T-helper 1 cell treated with Interleukin-12 subunit alpha and Interleukin-12 subunit beta and Interleukin-4 antibody, amounts not matched to agents 30 μg/mL and 1 μg/mL, for 36 hours (primary cell): ENCODE results near the gene DGAT2L6.
"Not testable (repeated sequence)": the region's sequence is repeated elsewhere in the genome, so short reads cannot be mapped to it uniquely, and the experiment has no call there.

Source experiments
- H3K27ac Mint-ChIP-seq: one replicate; pipeline ENCODE4 v1.8.0; 2021; ENCODE audit warnings: mild to moderate bottlenecking, mixed read lengths
- H3K27me3 Mint-ChIP-seq: one replicate; pipeline ENCODE4 v1.8.0; 2021; ENCODE audit warnings: low read depth, mixed read lengths
- H3K36me3 Mint-ChIP-seq: one replicate; pipeline ENCODE4 v1.8.0; 2021; ENCODE audit warnings: low read depth, mixed read lengths
- H3K4me1 Mint-ChIP-seq: one replicate; pipeline ENCODE4 v1.8.0; 2021; ENCODE audit warnings: low read depth, mixed read lengths
- H3K4me3 Mint-ChIP-seq: one replicate; pipeline ENCODE4 v1.8.0; 2021; ENCODE audit warnings: mild to moderate bottlenecking, moderate library complexity, mixed read lengths
- H3K9me3 Mint-ChIP-seq: one replicate; pipeline ENCODE4 v1.8.0; 2021; ENCODE audit warnings: mixed read lengths

DGAT2L6 gene

DNA sequence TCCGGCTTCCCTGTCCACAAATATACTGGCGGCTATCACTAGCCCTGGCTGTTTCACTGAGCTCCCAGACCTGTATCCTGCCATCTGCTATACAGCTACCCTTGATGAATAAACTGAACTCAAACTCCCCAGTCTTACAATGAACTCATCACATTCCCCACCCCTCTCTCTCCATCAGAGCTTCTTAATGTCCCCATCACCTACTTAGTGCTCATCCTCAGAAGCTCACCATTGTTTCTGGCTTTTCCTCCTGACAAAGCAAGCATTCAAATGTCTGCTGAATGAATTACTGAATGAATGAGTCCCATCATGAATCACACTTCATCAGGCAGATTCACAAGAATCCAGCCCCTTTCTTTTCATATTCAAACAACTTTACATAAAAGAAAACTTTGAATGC is 5.7 kb upstream of the DGAT2L6 start:
- no peak overlapping the region for H3K4me3 Mint-ChIP-seq
- no peaks in the 10 kb centered on the region for H3K27me3 Mint-ChIP-seq
- H3K36me3 Mint-ChIP-seq = peaks cover 2% of the 10 kb centered on the region
- no peak overlapping the region for H3K27ac Mint-ChIP-seq
- H3K9me3 Mint-ChIP-seq = no peaks in the 10 kb centered on the region
- H3K4me1 Mint-ChIP-seq = peaks cover 4% of the 10 kb centered on the region

DNA sequence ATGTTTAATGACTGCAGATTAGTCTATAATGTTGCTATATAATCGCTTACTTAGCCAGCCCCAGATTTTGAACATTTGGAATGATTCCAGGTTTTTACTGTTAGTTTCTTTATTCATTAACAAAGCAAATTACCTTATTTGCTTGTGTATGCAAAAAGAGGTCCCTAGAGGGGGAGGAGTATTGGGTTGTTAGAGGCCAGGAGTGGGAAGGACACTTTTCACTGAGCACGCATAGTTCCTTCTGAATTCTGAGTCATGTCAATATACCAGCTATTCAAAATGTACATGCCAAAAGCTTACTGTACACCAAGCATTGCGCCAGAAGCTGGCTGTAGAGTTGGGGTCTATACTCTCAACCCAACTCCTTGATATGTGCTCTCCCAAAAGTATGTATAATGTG is 5.1 kb upstream of the DGAT2L6 start:
- Mint-ChIP-seq H3K27me3 (no peaks in the 10 kb centered on the region), H3K36me3 (no peaks in the 10 kb centered on the region)

DNA sequence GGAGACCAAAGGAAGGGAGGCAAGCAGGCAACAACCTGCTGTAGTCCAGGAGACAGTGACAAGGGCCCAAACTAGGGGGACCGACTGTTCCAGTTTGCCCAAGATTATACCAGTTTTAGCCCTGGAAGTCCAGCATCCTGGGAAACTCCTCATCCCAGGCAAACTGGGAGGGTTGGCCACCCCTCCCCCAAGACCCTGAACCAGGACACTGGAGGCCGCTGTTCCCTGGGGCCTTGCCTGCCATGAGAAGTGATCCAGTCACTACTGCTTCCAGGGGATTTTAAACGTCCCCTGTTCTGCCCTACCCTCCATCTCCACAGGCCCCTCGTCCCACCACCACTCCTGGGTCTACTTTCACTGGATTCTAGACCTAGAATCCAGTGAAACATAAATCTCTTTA is 4.3 kb upstream of the DGAT2L6 start:
- Mint-ChIP-seq H3K9me3 (no peaks in the 10 kb centered on the region), H3K4me3 (no peak overlapping the region), H3K4me1 (peaks cover 5% of the 10 kb centered on the region), H3K27me3 (no peaks in the 10 kb centered on the region), H3K27ac (no peak overlapping the region), H3K36me3 (no peaks in the 10 kb centered on the region)

More for the DNA sequence above, 5.1 kb upstream of the DGAT2L6 start:
- Mint-ChIP-seq H3K27ac (no peak overlapping the region), H3K4me3 (no peak overlapping the region), H3K4me1 (peaks cover 6% of the 10 kb centered on the region), H3K9me3 (no peaks in the 10 kb centered on the region)

DNA sequence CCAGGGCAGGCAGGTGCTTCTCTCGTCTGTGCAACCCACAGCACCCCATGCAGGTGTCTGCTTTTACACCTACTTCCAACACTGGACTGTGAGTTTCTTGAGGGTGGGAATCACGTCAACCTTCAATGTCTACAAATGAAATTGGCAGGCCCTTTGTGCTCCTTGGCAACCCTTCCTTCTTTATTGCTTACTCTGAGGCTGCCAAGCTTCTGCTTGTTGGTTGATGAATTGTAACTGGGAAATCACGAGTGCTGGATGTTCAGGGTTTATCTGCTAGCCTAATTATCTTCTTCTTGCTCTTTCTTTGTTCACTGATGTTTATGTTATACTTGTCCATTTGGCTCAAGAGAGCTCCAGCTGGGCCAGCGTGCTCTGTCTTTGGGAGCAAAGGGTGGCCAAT is 2.5 kb upstream of the DGAT2L6 start:
- peaks cover 5% of the 10 kb centered on the region for H3K4me1 Mint-ChIP-seq

DNA sequence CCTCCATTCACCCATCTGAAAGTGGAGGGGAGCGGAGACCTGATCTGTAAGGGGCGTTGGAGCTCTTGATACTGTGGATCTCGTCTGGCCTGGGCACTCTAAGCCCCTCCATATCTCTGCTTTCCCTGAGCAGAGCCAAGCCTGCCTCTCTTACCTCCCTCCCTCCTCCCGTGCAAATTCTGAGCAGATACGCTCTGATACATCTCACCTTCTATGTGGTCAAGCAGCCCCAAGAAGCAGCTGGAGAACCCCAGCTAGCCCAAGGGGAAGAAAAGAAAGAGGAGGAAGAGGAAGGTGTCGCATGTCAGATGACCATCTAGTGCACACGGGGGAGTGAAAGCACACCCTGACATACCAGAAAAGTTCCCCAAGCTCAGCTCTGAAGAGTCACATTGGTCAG is 1.9 kb upstream of the DGAT2L6 start:
- no peak overlapping the region for H3K4me3 Mint-ChIP-seq
- H3K4me1 Mint-ChIP-seq = peaks cover 5% of the 10 kb centered on the region
- no peaks in the 10 kb centered on the region for H3K27me3 Mint-ChIP-seq
- no peaks in the 10 kb centered on the region for H3K9me3 Mint-ChIP-seq
- H3K27ac Mint-ChIP-seq = no peak overlapping the region
- no peaks in the 10 kb centered on the region for H3K36me3 Mint-ChIP-seq

More for the DNA sequence above, 2.5 kb upstream of the DGAT2L6 start:
- Mint-ChIP-seq H3K27me3 (no peaks in the 10 kb centered on the region), H3K27ac (no peak overlapping the region), H3K36me3 (no peaks in the 10 kb centered on the region), H3K4me3 (no peak overlapping the region), H3K9me3 (no peaks in the 10 kb centered on the region)

DNA sequence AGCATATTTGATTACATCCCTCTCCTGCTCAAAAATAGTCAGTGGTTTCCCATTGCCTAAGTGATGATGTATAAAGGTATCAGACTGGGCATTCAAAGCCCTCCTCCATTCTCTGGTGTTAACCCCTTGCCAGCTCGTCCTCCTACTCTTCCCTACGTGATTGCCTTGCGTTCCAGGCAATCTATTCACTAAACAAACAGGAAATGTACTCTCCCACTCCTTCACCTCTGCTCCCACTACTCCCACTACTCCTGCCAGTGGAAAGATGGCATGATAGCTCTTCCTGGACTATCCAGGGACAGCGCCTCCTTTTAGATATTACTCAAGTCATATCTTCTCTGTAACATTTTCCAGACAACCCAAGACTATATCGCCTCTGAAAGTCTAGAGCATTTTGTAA is 5.8 kb downstream of the DGAT2L6 start:
- Mint-ChIP-seq H3K36me3 (no peaks in the 10 kb centered on the region), H3K9me3 (no peaks in the 10 kb centered on the region), H3K27me3 (peaks cover 3% of the 10 kb centered on the region), H3K4me3 (no peak overlapping the region), H3K4me1 (no peaks in the 10 kb centered on the region), H3K27ac (no peak overlapping the region)

DNA sequence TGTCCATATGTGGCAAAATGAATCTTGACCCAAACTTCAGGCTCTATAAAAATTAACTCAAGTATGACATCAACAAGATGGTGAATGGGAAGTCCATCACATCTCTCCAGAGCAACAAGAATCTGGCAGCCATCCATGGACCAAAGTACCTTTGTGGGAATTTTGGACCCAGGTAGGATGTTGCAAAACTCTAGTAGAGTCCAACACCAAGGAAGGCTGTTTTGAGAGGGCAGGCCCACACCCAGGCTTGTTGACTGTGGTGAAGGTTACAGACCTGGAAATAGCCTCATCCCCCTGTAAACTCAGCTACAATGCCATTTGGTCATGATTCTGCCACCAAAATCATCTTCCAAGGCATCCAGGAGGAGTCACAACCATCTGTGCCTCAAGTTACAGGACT is 12.9 kb downstream of the DGAT2L6 start:
- H3K27me3 Mint-ChIP-seq = peaks cover 8% of the 10 kb centered on the region
- peaks cover 8% of the 10 kb centered on the region for H3K9me3 Mint-ChIP-seq
- no peaks in the 10 kb centered on the region for H3K4me1 Mint-ChIP-seq
- peaks cover 1% of the 10 kb centered on the region for H3K36me3 Mint-ChIP-seq
- H3K27ac Mint-ChIP-seq = no peak overlapping the region
- H3K4me3 Mint-ChIP-seq = no peak overlapping the region

DNA sequence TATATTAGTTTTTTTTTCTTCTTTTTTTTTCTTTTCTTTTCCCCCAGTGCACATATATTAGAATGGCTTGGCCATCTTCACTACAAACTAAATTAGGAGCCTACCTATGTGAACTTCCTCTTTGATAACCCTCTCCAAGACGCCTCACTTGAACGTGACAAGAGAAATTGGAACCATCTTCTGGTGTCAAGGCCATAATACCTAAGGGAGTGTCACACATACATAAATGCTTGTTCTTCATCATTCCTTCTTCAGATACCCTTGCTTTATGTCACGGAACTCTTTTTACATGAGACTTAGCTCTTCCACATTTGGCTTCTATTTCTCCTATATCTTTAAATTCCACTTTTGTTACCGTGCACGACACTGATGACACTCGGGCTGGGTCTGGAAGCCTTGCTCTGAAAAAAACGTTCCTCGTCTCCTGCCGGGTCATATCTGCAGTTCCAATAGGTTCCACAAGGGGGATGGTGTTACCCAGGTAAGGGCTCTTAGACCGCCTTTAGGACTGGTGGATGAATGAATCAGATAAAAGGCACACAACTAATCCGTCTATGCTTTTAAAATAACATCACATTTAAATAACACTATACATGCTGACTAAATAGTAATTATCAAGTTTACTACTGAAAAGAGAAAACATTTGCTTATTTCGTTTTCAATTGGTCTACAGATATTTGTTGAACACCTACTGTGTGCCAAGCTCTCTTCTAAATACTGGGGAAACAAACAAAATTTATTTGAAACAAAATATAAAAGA is 19.9 kb downstream of the DGAT2L6 start:
- Mint-ChIP-seq H3K27me3 (peaks cover 10% of the 10 kb centered on the region), H3K9me3 (no peaks in the 10 kb centered on the region), H3K4me3 (no peak overlapping the region), H3K27ac (no peak overlapping the region), H3K4me1 (peaks cover 7% of the 10 kb centered on the region), H3K36me3 (no peaks in the 10 kb centered on the region)

DNA sequence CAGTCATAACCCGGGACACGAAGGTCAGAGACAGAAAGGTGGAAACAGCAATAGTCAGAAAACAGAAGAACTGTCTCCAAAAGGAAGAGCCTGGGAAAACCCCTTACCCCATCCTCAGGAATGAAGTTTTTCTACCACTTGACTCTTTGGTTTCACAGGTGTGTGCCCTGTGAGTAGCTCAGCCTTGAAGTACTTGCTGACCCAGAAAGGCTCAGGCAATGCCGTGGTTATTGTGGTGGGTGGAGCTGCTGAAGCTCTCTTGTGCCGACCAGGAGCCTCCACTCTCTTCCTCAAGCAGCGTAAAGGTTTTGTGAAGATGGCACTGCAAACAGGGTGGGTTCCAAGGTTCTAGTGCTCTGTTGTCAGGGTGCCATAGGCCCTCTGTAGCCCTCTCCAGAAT is 24.4 kb downstream of the DGAT2L6 start:
- no peak overlapping the region for H3K4me3 Mint-ChIP-seq
- H3K4me1 Mint-ChIP-seq = peaks cover 7% of the 10 kb centered on the region
- H3K36me3 Mint-ChIP-seq = no peaks in the 10 kb centered on the region
- no peaks in the 10 kb centered on the region for H3K9me3 Mint-ChIP-seq
- peaks cover 5% of the 10 kb centered on the region for H3K27me3 Mint-ChIP-seq
- no peak overlapping the region for H3K27ac Mint-ChIP-seq

DNA sequence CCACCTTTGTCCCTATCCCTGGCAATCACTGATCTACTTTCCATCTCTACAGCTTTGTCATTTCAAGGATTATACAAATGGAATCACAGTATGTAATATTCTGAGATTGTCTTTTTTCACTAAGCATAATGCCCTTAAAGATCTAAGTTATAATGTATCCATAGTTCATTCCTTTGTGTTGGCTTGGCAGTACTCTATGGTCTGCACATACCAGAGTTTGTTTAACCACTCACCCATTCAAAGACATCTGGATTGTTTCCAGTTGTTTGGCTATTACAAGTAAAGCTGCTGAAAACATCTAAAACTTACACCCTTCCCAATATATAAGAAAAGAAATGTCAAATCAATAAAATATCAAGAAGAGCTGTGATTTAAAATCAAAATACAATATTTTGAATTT is 31.2 kb downstream of the DGAT2L6 start:
- no peak overlapping the region for H3K4me3 Mint-ChIP-seq
- H3K4me1 Mint-ChIP-seq = no peaks in the 10 kb centered on the region
- H3K9me3 Mint-ChIP-seq = peaks cover 3% of the 10 kb centered on the region
- H3K36me3 Mint-ChIP-seq = no peaks in the 10 kb centered on the region
- H3K27ac Mint-ChIP-seq = no peak overlapping the region
- H3K27me3 Mint-ChIP-seq = no peaks in the 10 kb centered on the region

DNA sequence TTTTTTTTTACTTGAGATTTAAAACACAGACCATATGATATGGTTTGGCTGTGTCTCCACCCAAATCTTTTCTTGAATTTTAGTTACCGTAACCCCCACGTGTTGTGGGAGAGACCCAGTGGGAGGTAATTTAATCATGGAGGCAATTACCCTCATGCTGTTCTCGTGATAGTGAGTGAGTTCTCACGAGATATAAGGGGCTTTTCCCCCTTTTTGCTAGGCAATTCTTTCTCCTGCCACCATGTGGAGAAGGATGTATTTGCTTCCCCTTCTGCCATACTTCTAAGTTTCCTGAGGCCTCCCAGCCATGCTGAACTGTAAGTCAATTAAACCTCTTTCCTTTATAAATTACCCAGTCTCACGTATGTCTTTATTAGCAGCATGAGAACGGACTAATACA is 32.3 kb downstream of the DGAT2L6 start:
- not testable (repeated sequence) for H3K4me3 Mint-ChIP-seq, H3K27ac Mint-ChIP-seq, H3K4me1 Mint-ChIP-seq, H3K27me3 Mint-ChIP-seq, H3K9me3 Mint-ChIP-seq, H3K36me3 Mint-ChIP-seq

DNA sequence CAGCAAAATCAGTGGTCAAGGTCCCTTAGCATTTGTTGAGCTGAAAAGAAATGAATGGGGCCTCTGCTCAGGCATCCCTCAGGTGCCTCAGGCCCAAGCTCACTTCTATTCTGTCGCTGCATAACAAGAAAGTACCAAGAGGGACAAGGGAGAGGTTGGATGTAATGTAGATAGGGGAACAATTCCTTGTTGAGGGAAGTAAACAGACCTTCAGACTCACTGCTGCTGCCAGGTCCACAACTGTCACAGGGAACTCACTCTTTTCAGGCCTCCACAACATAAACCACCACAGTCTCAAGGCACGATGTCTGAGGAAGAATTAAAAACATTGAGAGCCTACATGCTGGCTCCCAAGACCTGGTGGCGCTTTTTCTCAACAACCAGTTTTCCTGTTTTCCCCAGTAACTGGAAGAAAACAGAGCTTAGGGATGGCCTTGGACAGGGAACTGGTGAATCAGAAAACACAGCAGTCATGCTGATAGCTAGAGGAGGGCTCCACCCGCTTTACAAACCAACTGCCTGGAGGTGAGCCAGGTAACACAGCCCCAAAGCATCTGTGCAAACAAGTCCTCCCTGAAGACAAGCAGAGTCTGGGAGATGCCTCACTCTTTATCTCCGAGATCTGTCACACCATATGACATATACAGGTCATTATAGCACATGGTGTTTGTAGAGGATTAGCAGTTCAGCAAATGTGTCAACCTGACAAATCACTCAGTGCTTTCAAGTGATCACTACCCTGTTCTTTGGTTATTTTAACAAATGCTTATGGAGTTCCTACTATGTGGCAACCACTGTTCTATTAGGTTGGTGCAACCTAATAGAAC is 42.9 kb downstream of the DGAT2L6 start:
- Mint-ChIP-seq H3K36me3 (no peaks in the 10 kb centered on the region), H3K27me3 (no peaks in the 10 kb centered on the region), H3K9me3 (no peaks in the 10 kb centered on the region), H3K27ac (no peak overlapping the region), H3K4me1 (no peaks in the 10 kb centered on the region), H3K4me3 (no peak overlapping the region)

DNA sequence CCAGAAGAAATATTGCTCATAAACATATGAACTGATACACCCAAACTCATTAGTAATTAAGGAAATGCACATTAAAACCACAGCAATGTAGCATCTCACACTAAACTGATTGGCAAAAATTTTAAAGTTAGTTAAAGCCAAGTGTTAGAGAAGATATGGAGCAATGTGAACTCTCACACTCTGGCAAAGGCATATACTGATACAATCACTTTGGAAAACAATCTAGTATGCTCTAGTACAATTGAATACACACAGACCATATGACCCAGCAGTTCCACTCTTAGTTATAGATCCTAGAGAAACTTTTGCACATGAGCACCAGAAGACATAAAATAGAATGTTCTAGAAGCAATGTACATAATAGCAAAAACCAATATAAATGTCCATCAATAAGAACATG is 48.8 kb downstream of the DGAT2L6 start:
- H3K27ac Mint-ChIP-seq = no peak overlapping the region
- H3K4me3 Mint-ChIP-seq = no peak overlapping the region
- H3K9me3 Mint-ChIP-seq = no peaks in the 10 kb centered on the region
- H3K36me3 Mint-ChIP-seq = no peaks in the 10 kb centered on the region
- no peaks in the 10 kb centered on the region for H3K4me1 Mint-ChIP-seq
- H3K27me3 Mint-ChIP-seq = no peaks in the 10 kb centered on the region

DNA sequence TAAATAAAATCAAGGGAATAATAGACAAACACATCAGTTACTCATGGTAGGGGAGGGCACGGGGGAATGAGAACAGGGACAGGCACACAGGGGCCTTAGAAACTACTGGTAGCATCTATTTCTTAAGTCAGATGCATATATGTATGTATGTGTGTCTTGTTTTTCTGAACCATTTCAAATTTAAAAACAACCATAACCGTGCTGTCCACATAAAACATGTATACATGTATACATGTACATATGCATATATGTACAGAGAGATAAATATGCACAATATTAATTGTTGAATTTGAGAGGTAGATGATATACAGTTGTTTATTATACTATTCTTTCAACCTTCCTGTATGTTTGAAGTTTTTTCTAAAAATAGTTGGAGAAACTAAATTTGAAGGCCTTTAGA is 49.4 kb downstream of the DGAT2L6 start:
- H3K27me3 Mint-ChIP-seq = no peaks in the 10 kb centered on the region
- no peaks in the 10 kb centered on the region for H3K9me3 Mint-ChIP-seq
- no peak overlapping the region for H3K27ac Mint-ChIP-seq
- no peaks in the 10 kb centered on the region for H3K36me3 Mint-ChIP-seq
- no peak overlapping the region for H3K4me3 Mint-ChIP-seq
- peaks cover 2% of the 10 kb centered on the region for H3K4me1 Mint-ChIP-seq

DNA sequence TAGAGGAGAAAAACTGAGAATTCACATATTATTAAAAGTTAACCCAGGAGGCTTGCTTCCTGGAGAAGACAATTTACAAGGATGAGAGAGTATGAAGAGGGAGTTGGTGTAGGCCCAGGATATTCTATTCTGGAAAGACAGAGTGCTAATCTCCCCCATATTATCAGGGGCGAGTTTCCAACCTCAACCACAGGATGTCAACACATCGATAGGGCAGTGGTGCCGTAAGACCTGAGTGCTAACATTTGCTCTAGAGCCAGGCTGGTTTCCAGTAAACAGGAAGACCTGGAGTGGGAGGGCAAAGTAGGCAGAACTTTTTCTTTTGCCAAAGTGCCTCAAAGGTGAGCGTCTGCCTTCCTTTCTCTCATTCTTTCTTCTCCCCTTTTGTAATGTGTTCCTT is 54.4 kb downstream of the DGAT2L6 start:
- H3K36me3 Mint-ChIP-seq = no peaks in the 10 kb centered on the region
- H3K27me3 Mint-ChIP-seq = no peaks in the 10 kb centered on the region
- H3K27ac Mint-ChIP-seq = no peak overlapping the region
- H3K4me3 Mint-ChIP-seq = no peak overlapping the region
- no peaks in the 10 kb centered on the region for H3K9me3 Mint-ChIP-seq
- H3K4me1 Mint-ChIP-seq = peaks cover 7% of the 10 kb centered on the region
